Esophagus squamous epithelium (tissue), 5 donors: ENCODE measurements around the gene MTG2. TPM values are rescaled to one million over a fixed set of nuclear protein-coding genes. Genes with fewer than 3 reads are reported as not detected.

ENCODE experiments used
- DNase-seq: peaks from one replicate; lab custom pipeline; 2025; lab: John Stamatoyannopoulos, UW
- H3K27ac ChIP-seq, 4 donors: fragments of 200-600 bp; sonication (generic); one replicate each; pipeline ENCODE4 v1.5.1; 2016 to 2019; ENCODE audit warnings: mild to moderate bottlenecking in 1 of 4
- H3K27me3 ChIP-seq, 4 donors: fragments of 200-600 bp; sonication (generic); 1 replicate in 3 of 4; 2 replicates in 1 of 4; pipeline versions ENCODE4 v1.5.1 to v1.6.0; 2017 to 2021; ENCODE audit warnings: antibody characterized with exemption in 1 of 4
- H3K36me3 ChIP-seq, 3 donors: fragments of 200-600 bp; sonication (generic); one replicate each; pipeline ENCODE4 v1.5.1; 2016 to 2019
- H3K4me1 ChIP-seq, 3 donors: fragments of 200-600 bp; sonication (generic); one replicate each; pipeline ENCODE4 v1.5.1; 2017 to 2019
- H3K4me3 ChIP-seq, 4 donors: fragments of 200-600 bp; sonication (generic); 1 replicate in 3 of 4; 2 replicates in 1 of 4; pipeline ENCODE4 v1.5.1; 2016 to 2019; ENCODE audit warnings: mild to moderate bottlenecking in 2 of 4, moderate library complexity in 1 of 4
- H3K9me3 ChIP-seq, 3 donors: fragments of 200-600 bp; sonication (generic); one replicate each; pipeline ENCODE4 v1.5.1; 2016 to 2019
- POLR2A ChIP-seq, 4 donors: fragments of 450-650 bp; IDR thresholded peaks; one replicate each; pipeline ENCODE4 v1.6.1; 2017; ENCODE audit warnings: antibody characterized with exemption in 4 of 4, mild to moderate bottlenecking in 4 of 4, moderate library complexity in 3 of 4
- WGBS, 2 donors: methylation state at CpG; one replicate each; pipeline ENCODE4 v1.1.5; 2018; 5-methylcytosine and 5-hydroxymethylcytosine counted together
- intact Hi-C: fragments of 100-400 bp; cut with DNase I; formaldehyde crosslinking; loops from one replicate; pipeline ENCODE4 v1.15.0; 2022
- total RNA-seq, 4 donors: library from RNA; depleted of rRNA; stranded (reverse); fragments of >200 nt; gene quantifications; one replicate each; pipeline ENCODE4 v1.1.0, GENCODE V29; 2016
- TF ChIP-seq, protein P1 (sequence below), 6 experiments: fragments of 450-650 bp in 4 of 6; fragments of 200-600 bp in 2 of 6; sonication (generic) in 2 of 6; IDR thresholded peaks; one replicate each; pipeline ENCODE4 v1.5.1; 2016 to 2019; ENCODE audit warnings: antibody characterized with exemption in 6 of 6, mild to moderate bottlenecking in 4 of 6, moderate library complexity in 4 of 6
- donor health status: DM: yes; HTN: yes; CAD: no.

MTG2 gene
- total RNA-seq, 4 donors from 2014 or later, result 17.4 to 25.5 (median 21.7) TPM

DNA sequence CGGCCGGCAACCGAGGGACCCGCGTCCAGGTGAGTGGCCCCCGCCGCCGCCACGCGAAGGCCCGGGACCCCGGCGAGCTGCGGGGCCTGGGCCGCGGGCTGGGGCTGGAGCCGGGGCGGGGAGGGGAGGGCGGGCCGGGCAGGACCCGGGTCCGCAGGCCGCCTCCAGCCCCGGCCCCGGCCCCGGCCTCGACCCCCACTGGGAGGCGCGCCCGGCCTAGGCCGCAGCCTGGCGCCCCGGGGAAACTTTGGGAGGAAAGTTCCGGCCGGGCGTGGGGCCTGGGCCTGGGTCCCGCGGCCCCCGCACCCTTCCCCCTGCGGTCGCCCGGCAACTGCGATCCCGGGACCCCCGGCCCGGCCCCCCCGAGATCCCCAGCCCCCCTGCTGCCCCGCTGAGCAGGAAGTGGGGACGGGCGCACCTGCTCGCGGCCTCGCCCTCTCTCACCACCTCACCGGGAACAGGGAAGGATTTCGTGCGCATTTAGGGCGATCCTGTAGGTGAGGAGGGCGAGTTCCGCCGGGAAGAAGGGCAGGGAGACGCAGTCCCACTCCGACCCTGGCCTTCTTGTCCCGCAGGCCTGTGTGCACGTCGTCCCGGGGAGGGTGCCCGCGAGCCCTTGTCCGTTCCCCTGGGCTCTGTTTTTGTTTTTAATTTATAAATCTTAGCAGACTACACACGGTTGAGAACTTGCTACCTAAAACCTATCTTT, 55.9 kb downstream of the MTG2 start:
- DNase-seq, result no peak
- Histone ChIP-seq H3K27me3 (peaks cover 0 to 7% (median 0%) of the 10 kb centered on the region in 4 donors), H3K4me1 (peaks cover 39 to 68% (median 39%) of the 10 kb centered on the region in 3 donors), H3K4me3 (peak overlapping the region; percentile 80 to 91 (median 90)), H3K36me3 (peaks cover 0 to 19% (median 0%) of the 10 kb centered on the region in 3 donors), H3K27ac (peak overlapping the region; percentile 90 to 99 (median 97)), H3K9me3 (no peaks in the 10 kb centered on the region)
- TF ChIP-seq POLR2A (IDR thresholded peaks at IDR 0.05), result peak in 2 of 4 donors; percentile 45 to 67
- TF ChIP-seq, protein P1, sequence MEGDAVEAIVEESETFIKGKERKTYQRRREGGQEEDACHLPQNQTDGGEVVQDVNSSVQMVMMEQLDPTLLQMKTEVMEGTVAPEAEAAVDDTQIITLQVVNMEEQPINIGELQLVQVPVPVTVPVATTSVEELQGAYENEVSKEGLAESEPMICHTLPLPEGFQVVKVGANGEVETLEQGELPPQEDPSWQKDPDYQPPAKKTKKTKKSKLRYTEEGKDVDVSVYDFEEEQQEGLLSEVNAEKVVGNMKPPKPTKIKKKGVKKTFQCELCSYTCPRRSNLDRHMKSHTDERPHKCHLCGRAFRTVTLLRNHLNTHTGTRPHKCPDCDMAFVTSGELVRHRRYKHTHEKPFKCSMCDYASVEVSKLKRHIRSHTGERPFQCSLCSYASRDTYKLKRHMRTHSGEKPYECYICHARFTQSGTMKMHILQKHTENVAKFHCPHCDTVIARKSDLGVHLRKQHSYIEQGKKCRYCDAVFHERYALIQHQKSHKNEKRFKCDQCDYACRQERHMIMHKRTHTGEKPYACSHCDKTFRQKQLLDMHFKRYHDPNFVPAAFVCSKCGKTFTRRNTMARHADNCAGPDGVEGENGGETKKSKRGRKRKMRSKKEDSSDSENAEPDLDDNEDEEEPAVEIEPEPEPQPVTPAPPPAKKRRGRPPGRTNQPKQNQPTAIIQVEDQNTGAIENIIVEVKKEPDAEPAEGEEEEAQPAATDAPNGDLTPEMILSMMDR (IDR thresholded peaks at IDR 0.05), result no peak
- WGBS, 2 donors, result 1 to 2% methylated on average over 8 to 13 of the region's 70 CpGs
- intact Hi-C loops, result no loop called here

DNA sequence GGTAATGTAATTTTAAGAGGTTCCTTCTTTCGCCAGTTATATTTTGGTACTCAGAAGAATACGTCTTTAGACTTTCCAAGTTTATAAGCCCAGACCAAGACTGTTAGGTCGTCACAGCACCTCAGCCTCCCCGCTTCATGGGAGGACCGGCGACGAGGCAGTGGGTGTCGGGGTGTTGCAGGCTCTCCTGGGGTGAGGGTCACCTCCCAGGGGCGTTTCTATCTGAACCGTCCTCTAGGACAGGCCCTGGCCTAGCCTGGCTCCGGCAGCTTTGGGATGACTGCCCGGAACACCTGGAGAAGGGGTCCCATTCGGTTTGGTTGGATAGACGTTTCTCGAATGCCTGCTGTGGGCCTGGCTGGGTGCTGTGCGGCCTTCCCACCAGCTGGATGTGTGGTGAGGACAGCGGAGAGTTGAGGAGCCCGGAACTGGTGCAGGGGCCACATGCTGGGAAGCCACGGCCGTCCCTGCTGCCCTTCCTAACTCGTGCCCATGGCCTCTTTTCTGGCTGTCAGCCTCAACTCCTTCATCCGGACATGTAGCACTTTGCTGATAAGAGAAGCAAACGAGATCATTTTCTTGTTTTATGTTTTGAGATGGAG, 56.6 kb downstream of the MTG2 start:
- H3K36me3 ChIP-seq, result peaks cover 0 to 25% (median 0%) of the 10 kb centered on the region in 3 donors
- TF ChIP-seq POLR2A (IDR thresholded peaks at IDR 0.05), result no peak
- TF ChIP-seq, protein P1 (IDR thresholded peaks at IDR 0.05), result no peak
- intact Hi-C loops, result no loop called here
- DNase-seq, result no peak
- WGBS, 2 donors, result 28 to 44% methylated on average over 7 to 13 of the region's 23 CpGs
- H3K9me3 ChIP-seq, result no peaks in the 10 kb centered on the region
- H3K27me3 ChIP-seq, result peaks cover 0 to 2% (median 0%) of the 10 kb centered on the region in 4 donors
- peak overlapping the region; percentile 80 to 91 (median 90) for H3K4me3 ChIP-seq
- peaks cover 38 to 68% (median 39%) of the 10 kb centered on the region in 3 donors for H3K4me1 ChIP-seq
- peak overlapping the region; percentile 90 to 99 (median 97) for H3K27ac ChIP-seq

DNA sequence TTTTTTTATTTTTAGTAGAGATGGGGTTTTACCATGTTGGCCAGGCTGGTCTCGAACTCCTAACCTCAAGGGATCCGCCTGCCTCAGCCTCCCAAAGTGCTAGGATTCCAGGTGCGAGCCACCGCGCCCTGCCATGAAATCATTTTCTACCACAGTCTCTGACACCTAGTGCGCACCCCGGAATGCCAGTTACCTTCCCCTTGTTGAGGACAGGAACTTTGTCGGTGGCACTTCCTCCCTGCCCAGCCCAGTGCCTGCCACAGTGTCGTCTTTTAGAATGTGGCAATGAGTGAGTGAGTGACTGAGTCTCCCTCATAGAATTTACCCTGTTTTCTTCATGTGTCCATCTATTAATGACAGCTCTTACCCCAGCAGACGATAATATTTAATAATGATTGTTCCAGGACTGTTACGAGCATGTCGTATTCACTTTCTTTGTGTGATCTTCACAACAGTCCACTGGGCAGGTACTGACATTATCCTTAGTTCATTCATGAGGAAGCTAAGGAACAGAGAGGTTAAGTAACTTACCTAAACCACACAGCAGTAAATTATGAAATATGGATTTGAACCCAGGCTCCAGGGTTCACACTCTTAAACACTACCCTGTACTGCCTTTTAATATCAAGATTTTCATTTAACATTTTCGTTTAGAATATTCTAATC, 57.3 kb downstream of the MTG2 start:
- intact Hi-C loops, result no loop called here
- no peak for DNase-seq
- Histone ChIP-seq H3K4me1 (peaks cover 38 to 73% (median 39%) of the 10 kb centered on the region in 3 donors), H3K27me3 (no peaks in the 10 kb centered on the region), H3K36me3 (peaks cover 0 to 33% (median 0%) of the 10 kb centered on the region in 3 donors), H3K27ac (peak overlapping the region; percentile 34 to 99 (median 97)), H3K9me3 (no peaks in the 10 kb centered on the region), H3K4me3 (peak overlapping the region; percentile 80 to 91 (median 90))
- whole genome bisulfite sequencing, 2 donors, result 81 to 84% methylated on average over 10 to 13 of the region's 13 CpGs
- TF ChIP-seq, protein P1 (IDR thresholded peaks at IDR 0.05), result no peak
- no peak for TF ChIP-seq POLR2A (IDR thresholded peaks at IDR 0.05)

DNA sequence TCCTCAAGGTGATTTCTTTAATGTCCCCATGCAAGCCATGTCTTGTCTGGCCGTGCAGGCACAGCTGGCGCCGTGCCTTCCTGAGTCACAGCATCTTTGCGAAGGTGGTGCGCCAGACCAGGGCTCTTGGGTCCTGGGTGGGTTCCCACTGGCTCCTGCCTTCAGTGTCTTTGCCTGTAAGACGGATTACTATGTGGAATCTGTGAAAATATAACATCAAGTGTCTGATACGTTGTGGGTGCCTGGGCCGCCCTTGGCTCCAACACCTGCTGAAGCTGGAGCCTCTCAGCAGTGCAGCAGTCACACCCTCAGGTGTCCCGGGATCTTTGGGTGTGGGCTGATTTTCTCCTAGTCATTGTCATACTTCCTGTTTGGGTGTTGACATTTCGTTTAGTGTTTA, 58.7 kb downstream of the MTG2 start:
- intact Hi-C loops, result no loop called here
- Histone ChIP-seq H3K9me3 (no peaks in the 10 kb centered on the region), H3K36me3 (peaks cover 0 to 43% (median 0%) of the 10 kb centered on the region in 3 donors), H3K4me3 (peak overlapping the region in 3 of 4 donors; percentile 2 to 12 (median 8)), H3K27ac (peak overlapping the region; percentile 53 to 99 (median 97)), H3K27me3 (no peaks in the 10 kb centered on the region), H3K4me1 (peaks cover 38 to 86% (median 46%) of the 10 kb centered on the region in 3 donors)
- 58 to 69% methylated on average over 8 to 9 of the region's 10 CpGs for WGBS, 2 donors
- DNase-seq, result no peak
- TF ChIP-seq POLR2A (IDR thresholded peaks at IDR 0.05), result no peak
- TF ChIP-seq, protein P1 (IDR thresholded peaks at IDR 0.05), result no peak
